Measurements from ENCODE around the gene CDH4. TPM values are rescaled to one million over a fixed set of nuclear protein-coding genes. Genes with fewer than 3 reads are reported as not detected.

Gene CDH4
- polyA plus RNA-seq, 4 donors = 0.09 to 4.1 (median 0.25) TPM

- Histone ChIP-seq H3K4me3 (ENCODE audit: low read depth in 1 of 3, low read length in 3 of 3) (no peak overlapping the region), H3K27me3 (ENCODE audit: control insufficient read depth in 3 of 3, insufficient read depth in 3 of 3, low read length in 3 of 3) (no peaks in the 10 kb centered on the region), H3K36me3 (ENCODE audit: control insufficient read depth in 3 of 3, insufficient read depth in 2 of 3, low read depth in 1 of 3, low read length in 3 of 3) (no peaks in the 10 kb centered on the region), H3K9me3 (ENCODE audit: control insufficient read depth in 2 of 2, insufficient read depth in 1 of 2, low read depth in 1 of 2, low read length in 1 of 2) (no peaks in the 10 kb centered on the region), H3K4me1 (ENCODE audit: control insufficient read depth in 3 of 3, insufficient read depth in 2 of 3, low read depth in 1 of 3, low read length in 2 of 3) (no peaks in the 10 kb centered on the region), H3K27ac (ENCODE audit: low read depth in 1 of 3, low read length in 2 of 3) (no peak overlapping the region)
- DNase-seq (peak in 1 of 2 donors; percentile 32), FAIRE-seq (no peak)
- 60 to 66% (median 61%) methylated on average over 16 of the region's 16 CpGs for WGBS, 3 donors
Observed at GRCh38 chr20:61954276-61955021, 702.4 kb downstream of the CDH4 start.

GRCh38 chr20:61955668-61956395 lies 703.8 kb downstream of the CDH4 start:
- no peak overlapping the region for H3K27ac ChIP-seq (ENCODE audit: low read depth in 1 of 3, low read length in 2 of 3)
- 24 to 56% (median 35%) methylated on average over 6 of the region's 6 CpGs for WGBS, 3 donors
- no peak overlapping the region for H3K4me3 ChIP-seq (ENCODE audit: low read depth in 1 of 3, low read length in 3 of 3)

GRCh38 chr20:61956396-61957342 lies 704.6 kb downstream of the CDH4 start:
- FAIRE-seq (no peak), DNase-seq (peak; percentile 9 to 41)
- no peaks in the 10 kb centered on the region for H3K27me3 ChIP-seq (ENCODE audit: control insufficient read depth in 3 of 3, insufficient read depth in 3 of 3, low read length in 3 of 3)
- H3K4me3 ChIP-seq (ENCODE audit: low read depth in 1 of 3, low read length in 3 of 3) = no peak overlapping the region
- H3K4me1 ChIP-seq (ENCODE audit: control insufficient read depth in 3 of 3, insufficient read depth in 2 of 3, low read depth in 1 of 3, low read length in 2 of 3) = no peaks in the 10 kb centered on the region
- H3K9me3 ChIP-seq (ENCODE audit: control insufficient read depth in 2 of 2, insufficient read depth in 1 of 2, low read depth in 1 of 2, low read length in 1 of 2) = no peaks in the 10 kb centered on the region
- no peak overlapping the region for H3K27ac ChIP-seq (ENCODE audit: low read depth in 1 of 3, low read length in 2 of 3)
- WGBS, 3 donors = 16 to 44% (median 37%) methylated on average over 12 of the region's 12 CpGs
- no peaks in the 10 kb centered on the region for H3K36me3 ChIP-seq (ENCODE audit: control insufficient read depth in 3 of 3, insufficient read depth in 2 of 3, low read depth in 1 of 3, low read length in 3 of 3)

More at GRCh38 chr20:61955668-61956395, 703.8 kb downstream of the CDH4 start:
- DNase-seq (no peak), FAIRE-seq (no peak)
- no peaks in the 10 kb centered on the region for H3K4me1 ChIP-seq (ENCODE audit: control insufficient read depth in 3 of 3, insufficient read depth in 2 of 3, low read depth in 1 of 3, low read length in 2 of 3)
- no peaks in the 10 kb centered on the region for H3K36me3 ChIP-seq (ENCODE audit: control insufficient read depth in 3 of 3, insufficient read depth in 2 of 3, low read depth in 1 of 3, low read length in 3 of 3)
- H3K9me3 ChIP-seq (ENCODE audit: control insufficient read depth in 2 of 2, insufficient read depth in 1 of 2, low read depth in 1 of 2, low read length in 1 of 2) = no peaks in the 10 kb centered on the region
- H3K27me3 ChIP-seq (ENCODE audit: control insufficient read depth in 3 of 3, insufficient read depth in 3 of 3, low read length in 3 of 3) = no peaks in the 10 kb centered on the region

GRCh38 chr20:61957961-61958715 lies 706.1 kb downstream of the CDH4 start:
- Histone ChIP-seq H3K27ac (ENCODE audit: low read depth in 1 of 3, low read length in 2 of 3) (no peak overlapping the region), H3K27me3 (ENCODE audit: control insufficient read depth in 3 of 3, insufficient read depth in 3 of 3, low read length in 3 of 3) (no peaks in the 10 kb centered on the region), H3K4me1 (ENCODE audit: control insufficient read depth in 3 of 3, insufficient read depth in 2 of 3, low read depth in 1 of 3, low read length in 2 of 3) (no peaks in the 10 kb centered on the region), H3K4me3 (ENCODE audit: low read depth in 1 of 3, low read length in 3 of 3) (no peak overlapping the region), H3K36me3 (ENCODE audit: control insufficient read depth in 3 of 3, insufficient read depth in 2 of 3, low read depth in 1 of 3, low read length in 3 of 3) (no peaks in the 10 kb centered on the region), H3K9me3 (ENCODE audit: control insufficient read depth in 2 of 2, insufficient read depth in 1 of 2, low read depth in 1 of 2, low read length in 1 of 2) (no peaks in the 10 kb centered on the region)
- WGBS, 3 donors = 85 to 87% (median 86%) methylated on average over 12 of the region's 12 CpGs
- FAIRE-seq (no peak), DNase-seq (no peak)

- 75 to 82% (median 81%) methylated on average over 22 of the region's 22 CpGs for WGBS, 3 donors
- H3K27me3 ChIP-seq (ENCODE audit: control insufficient read depth in 3 of 3, insufficient read depth in 3 of 3, low read length in 3 of 3) = no peaks in the 10 kb centered on the region
- DNase-seq = no peak
- H3K9me3 ChIP-seq (ENCODE audit: control insufficient read depth in 2 of 2, insufficient read depth in 1 of 2, low read depth in 1 of 2, low read length in 1 of 2) = no peaks in the 10 kb centered on the region
- no peaks in the 10 kb centered on the region for H3K36me3 ChIP-seq (ENCODE audit: control insufficient read depth in 3 of 3, insufficient read depth in 2 of 3, low read depth in 1 of 3, low read length in 3 of 3)
- H3K4me3 ChIP-seq (ENCODE audit: low read depth in 1 of 3, low read length in 3 of 3) = no peak overlapping the region
- no peak for FAIRE-seq
- no peak overlapping the region for H3K27ac ChIP-seq (ENCODE audit: low read depth in 1 of 3, low read length in 2 of 3)
- H3K4me1 ChIP-seq (ENCODE audit: control insufficient read depth in 3 of 3, insufficient read depth in 2 of 3, low read depth in 1 of 3, low read length in 2 of 3) = no peaks in the 10 kb centered on the region
Observed at GRCh38 chr20:61958773-61959700, 707.0 kb downstream of the CDH4 start.

- Histone ChIP-seq H3K9me3 (ENCODE audit: control insufficient read depth in 2 of 2, insufficient read depth in 1 of 2, low read depth in 1 of 2, low read length in 1 of 2) (no peaks in the 10 kb centered on the region), H3K36me3 (ENCODE audit: control insufficient read depth in 3 of 3, insufficient read depth in 2 of 3, low read depth in 1 of 3, low read length in 3 of 3) (no peaks in the 10 kb centered on the region), H3K27ac (ENCODE audit: low read depth in 1 of 3, low read length in 2 of 3) (no peak overlapping the region), H3K27me3 (ENCODE audit: control insufficient read depth in 3 of 3, insufficient read depth in 3 of 3, low read length in 3 of 3) (peaks cover 0 to 8% (median 8%) of the 10 kb centered on the region in 3 donors), H3K4me3 (ENCODE audit: low read depth in 1 of 3, low read length in 3 of 3) (no peak overlapping the region), H3K4me1 (ENCODE audit: control insufficient read depth in 3 of 3, insufficient read depth in 2 of 3, low read depth in 1 of 3, low read length in 2 of 3) (no peaks in the 10 kb centered on the region)
- WGBS, 3 donors = 89 to 93% (median 93%) methylated on average over 12 of the region's 12 CpGs
- no peak for FAIRE-seq
- DNase-seq = no peak
Observed at GRCh38 chr20:61960836-61961235, 708.8 kb downstream of the CDH4 start.

- Histone ChIP-seq H3K27ac (ENCODE audit: low read depth in 1 of 3, low read length in 2 of 3) (no peak overlapping the region), H3K27me3 (ENCODE audit: control insufficient read depth in 3 of 3, insufficient read depth in 3 of 3, low read length in 3 of 3) (peaks cover 0 to 17% (median 10%) of the 10 kb centered on the region in 3 donors), H3K9me3 (ENCODE audit: control insufficient read depth in 2 of 2, insufficient read depth in 1 of 2, low read depth in 1 of 2, low read length in 1 of 2) (no peaks in the 10 kb centered on the region), H3K4me3 (ENCODE audit: low read depth in 1 of 3, low read length in 3 of 3) (no peak overlapping the region), H3K4me1 (ENCODE audit: control insufficient read depth in 3 of 3, insufficient read depth in 2 of 3, low read depth in 1 of 3, low read length in 2 of 3) (no peaks in the 10 kb centered on the region), H3K36me3 (ENCODE audit: control insufficient read depth in 3 of 3, insufficient read depth in 2 of 3, low read depth in 1 of 3, low read length in 3 of 3) (no peaks in the 10 kb centered on the region)
- no peak for DNase-seq
- 69 to 85% (median 82%) methylated on average over 9 of the region's 9 CpGs for WGBS, 3 donors
- no peak for FAIRE-seq
Observed at GRCh38 chr20:61963149-61963548, 711.1 kb downstream of the CDH4 start.
